DMS79 (cell line): ENCODE results near the gene TBX4.
"Not testable (repeated sequence)": the region's sequence is repeated elsewhere in the genome, so short reads cannot be mapped to it uniquely, and the experiment has no call there.

Experiments used
- DNase-seq: peaks from one replicate; lab custom pipeline; 2025; lab: John Stamatoyannopoulos, UW

TBX4 gene

DNA sequence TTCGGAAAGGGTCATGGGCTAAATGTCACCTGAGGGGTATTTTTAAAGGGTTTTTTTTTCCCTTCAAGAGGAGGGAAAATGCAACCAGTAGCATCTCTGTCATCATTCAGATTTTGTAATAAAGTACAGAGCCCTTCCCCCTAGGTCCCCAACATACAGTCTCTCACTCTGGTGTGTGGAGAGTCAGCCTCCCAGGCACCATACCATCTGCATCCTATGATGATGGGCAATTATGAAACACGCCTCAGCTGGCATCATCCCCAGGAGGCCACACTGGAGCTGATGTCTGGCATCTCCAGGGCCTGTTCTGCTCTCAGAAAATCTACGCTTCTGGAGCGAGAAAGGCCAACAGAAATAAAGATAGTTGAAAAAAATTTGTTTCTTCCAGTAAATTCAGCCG is 32.0 kb downstream of the TBX4 start:
- no peak for DNase-seq

DNA sequence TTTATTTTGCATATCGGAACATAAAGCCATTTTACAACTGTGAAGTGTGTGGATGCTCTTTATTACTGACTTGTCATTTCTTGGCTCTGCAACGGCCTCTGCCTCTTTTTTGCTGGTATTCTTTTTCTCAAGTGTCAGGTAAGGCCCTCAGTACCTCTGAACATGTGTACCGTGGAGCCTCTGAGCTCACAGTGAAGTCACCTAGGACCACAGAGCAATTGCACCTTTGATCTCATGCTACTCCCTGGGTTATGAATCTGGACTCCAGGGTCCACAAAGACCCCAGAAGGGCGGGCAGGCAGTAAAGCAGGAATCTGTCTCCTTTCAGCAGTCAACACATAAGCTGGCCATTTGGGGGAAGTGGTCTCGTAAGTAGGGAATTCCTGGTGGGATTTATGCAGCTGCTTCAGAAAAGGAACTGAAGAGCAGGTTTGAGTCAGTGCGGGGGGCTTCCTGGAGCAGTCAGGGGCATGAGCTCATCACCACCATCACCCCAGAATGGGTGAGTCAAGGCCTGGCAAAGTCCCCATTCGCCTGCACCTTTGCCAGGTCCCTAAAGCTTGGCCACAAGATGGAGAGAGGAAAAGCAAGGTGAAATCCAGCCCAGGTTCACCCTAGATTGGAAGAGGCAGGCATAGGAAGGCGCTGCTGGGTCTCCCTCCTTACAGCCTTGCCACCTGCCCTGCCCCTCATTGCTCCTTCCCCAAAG is 33.0 kb downstream of the TBX4 start:
- DNase-seq, result no peak

DNA sequence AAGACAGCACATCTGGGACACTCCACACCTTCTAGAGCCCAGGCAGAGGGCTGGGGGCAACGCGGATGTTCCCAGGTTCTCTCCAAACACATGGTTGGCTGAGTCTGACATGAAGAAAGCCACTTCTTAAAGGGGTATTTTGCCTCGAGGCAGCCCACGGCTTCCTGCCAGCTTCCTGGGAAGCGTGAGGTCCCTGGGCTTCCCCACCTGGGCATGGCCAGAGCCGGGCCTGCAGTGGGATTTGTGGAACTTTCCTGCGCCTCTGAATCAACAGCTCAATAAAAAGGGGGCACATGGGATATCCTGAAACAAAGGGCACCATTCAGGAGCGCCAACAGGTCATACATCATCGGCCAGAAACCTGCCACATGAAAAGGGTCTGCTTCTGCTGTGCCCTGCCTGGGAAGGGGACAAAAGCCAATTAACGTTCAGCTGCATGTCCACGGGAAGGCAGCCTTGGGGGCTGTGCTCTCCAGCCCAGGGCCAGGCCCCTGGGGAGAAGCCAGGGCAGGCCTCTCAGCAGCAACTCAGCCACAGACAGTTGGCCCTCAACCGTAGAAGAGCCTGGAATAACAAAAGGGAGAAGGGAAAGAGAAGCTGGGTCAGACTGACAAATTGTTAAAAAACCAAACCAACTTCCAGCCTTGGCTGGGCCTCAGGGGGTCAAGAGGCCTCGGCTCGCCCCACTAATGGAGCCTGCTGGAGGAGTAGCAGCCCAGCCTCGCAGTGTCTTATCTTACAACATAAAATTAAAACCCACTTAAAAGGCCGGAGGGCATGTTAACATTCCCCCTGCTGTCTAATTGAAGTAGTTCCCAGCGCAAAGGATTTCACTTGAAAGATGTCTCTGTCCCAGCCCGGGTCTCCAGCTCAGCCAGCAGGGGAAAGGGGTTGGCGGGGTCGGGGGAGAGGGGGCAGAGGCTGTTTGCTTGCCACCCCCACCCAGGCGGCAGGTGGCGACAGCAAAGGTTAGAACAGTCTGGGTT is 34.2 kb downstream of the TBX4 start:
- peak; percentile 44 for DNase-seq

DNA sequence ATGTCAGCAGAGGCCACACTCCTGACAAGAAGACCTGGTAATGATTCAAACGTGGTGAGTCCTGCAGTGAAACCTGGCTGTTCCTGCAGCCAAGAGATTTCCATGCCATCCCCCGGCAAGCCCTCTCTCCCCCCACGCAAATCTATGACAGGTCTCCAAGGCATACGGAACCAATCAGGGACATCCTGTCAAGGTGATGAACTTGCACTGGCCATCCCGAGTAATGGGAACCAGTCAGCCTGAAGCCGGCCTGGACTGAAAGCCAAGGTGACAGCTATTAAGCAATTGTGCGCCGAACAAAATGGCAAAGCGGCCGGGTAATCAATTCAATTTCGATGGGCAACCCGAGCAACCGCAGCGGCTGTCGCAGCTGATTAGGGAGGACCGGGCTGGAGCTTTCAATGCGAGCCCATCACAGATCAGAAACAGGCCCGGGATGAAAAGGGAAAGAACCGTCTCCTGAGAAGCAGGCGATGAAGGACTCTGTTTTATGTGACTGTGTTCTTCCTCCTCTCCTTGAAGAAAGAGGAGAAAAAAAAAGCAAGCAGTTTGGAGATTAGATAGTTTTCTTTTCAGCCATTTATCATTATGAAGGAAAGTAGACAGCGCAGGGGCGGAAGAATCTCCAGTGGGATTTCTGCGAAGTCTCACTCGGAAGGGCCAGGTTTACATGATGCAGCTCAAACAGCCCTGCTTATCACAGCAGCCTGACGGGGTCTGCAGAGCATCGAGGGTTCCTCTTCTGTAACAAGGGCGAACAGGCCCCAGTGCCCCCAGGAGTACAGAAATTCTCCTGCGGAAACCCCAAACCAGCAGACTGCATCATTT is 35.2 kb downstream of the TBX4 start:
- no peak for DNase-seq

DNA sequence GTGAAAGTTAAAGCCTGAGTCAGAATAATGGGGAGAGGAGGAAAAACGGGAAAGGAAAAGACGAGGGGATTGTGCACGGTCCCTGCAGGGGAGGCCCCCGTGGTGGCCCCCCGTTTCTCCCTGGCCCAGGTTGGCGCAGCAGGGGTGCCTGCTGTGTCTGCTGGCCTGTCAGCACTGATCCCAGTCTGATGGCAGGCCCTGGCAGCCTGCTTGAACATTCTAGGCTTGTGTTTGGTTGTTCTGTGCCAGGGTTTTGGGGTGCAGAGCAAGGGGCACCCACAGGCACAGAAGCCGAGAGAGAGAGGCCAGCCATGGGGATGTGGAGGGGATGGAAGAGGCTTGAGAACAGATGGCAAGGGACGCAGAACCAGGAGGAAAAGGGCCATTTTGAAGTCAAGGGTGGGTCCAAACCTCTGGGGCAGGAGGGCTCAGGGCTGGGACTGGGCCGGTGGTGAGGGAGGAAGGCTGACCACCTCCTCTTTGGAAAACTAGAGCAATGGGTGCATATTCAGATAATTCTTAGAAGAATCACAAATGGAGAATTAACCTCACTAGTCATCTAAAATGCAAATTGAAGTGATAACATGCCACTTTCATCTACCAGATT is 35.9 kb downstream of the TBX4 start:
- no peak for DNase-seq

DNA sequence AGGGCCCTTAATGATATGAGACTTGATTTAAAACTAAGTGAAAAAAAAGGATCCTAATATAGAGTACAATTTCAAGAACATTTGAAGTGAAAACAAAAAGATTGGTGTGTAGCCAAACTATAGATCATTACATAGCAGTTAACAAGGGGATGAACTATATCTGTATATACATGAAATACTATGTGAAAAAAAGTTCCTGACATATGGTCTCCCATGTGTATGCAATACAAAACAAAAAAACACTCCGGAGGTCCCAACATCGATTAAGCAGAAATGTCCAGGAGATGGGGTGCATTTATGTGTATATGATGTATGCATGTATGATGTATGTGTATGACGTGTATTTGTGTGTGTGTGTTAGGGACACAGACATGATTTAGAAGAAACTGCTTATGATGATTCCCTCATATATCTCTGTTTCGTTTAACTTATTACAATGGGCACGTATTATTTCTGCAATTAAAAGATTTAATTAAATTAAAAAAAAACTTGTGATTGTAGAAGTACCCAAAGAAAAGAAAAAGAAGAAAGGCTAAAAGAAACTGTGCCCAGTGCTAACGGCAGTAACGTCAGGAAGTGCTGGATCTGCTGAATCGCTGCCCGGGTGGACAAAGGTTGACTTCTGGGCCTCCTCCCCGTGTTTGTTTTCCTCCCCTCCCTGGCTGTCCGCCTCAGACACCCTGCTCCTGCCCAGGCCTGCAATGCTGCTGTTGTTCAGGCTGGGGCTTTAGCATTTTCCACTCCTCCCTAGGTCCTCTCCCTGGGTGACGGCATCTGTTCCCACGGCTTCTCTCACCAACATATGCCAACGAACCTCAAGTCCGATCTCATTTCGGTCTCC is 36.9 kb downstream of the TBX4 start:
- no peak for DNase-seq

DNA sequence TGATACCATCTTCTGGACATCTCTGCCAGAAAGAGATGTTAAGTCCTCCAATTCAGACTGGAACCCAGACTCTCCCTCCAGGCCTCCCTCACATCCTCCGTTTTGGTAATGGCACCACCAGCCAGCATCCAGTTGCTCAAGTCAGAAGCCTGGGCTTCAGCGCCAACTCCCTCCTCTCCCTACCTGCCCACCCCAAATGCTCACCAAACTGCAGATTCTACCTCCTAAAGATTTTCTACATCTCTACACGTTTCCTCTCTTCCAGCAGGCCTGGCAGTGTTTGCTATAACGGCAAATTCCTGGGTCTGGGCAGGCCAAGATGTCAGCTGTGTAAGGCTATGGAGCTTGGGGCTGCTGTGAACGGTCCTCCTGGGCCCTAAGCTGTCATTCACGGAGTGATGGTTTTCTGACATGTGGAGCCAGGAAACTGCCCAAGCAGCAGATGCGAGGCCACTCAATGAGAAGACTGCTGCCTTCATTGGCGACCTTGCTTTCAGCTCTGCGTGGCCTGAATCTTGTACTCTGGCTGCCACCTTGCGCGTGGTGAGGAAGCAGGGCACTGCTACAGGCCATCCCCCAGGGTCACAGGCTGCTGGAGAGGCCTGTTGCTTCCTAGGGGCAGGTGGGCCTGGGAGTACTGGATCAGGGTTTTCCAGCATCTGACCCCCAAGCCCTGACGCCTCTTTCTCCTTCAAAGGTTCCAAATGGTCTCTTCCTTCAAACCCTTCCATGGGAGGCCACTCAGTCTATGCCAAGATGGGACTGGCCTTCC is 37.7 kb downstream of the TBX4 start:
- DNase-seq, result no peak

DNA sequence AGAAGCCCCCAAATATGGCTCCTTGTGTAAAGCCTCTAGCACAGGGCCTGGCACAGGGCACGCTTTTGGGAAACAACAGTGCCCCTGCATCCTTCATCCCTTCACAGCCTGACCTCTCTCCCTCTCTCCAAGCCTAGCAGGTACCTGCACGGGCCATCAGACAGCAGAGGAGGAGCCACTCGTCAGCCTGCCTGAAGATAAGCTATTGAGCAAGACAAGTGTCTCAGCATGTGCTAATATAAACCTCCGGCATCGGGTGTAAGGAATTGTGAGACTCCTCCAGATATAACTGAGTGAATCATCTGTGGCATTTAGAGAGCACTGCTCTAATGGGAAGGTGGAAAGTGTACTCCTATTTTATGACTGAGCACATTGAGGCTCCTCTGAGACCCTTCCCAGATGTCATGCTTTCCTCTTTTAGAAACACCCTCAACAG is 38.3 kb downstream of the TBX4 start:
- no peak for DNase-seq

DNA sequence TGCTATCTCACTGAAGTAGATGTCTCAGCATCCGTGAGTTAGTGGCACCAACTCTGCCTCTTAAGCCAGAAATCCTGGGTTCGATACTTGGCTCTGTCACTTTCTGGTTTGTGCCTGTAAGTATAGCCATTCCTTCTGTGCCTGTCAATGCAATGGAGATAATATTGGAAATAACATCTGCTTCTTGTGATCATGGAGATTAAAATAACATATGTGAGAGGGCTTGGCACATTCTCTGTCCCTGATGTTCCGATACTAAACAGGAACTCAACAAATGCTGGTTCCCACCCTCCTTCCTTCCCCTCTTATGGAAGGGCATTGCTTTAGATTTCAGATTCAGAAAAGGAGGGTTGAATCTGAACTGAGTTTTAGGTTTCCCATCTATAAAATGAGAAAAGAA is 39.8 kb downstream of the TBX4 start:
- DNase-seq, result no peak

DNA sequence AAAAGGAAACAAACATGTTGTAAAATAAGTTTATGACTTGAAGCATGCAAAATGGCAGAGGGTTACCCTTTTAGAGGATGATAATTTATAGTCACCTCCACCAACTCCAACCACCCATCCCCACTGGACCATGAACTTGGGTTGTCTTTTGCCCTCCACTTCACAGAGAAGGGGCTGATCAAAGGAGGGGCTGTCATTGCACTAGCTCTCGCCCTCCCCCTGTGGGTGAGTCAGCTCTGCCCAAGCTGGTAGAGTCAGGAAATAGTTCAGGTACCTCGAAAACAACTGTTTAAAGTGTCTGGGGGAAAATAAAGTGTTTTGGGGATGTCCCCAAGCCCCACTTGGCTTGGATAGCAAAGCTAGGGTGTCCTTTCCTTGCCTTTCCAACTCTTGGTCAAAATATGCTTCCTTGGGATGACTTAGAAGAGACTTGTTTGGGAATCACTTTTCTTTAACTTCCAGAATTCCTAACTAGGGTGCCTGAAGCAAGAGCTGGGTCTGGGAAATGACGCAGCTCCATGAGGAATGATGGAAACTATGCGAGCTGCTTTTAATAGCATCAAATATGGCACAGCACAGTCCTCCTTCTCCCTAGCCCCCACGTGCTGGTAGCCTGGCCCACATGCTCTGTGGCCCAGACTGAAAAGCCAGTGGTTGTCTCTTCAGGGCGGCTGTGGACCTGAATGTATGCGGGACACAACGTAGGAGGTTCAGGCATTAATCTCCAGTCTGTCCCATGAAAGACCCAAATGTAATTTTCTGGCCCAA is 40.7 kb downstream of the TBX4 start:
- no peak for DNase-seq

DNA sequence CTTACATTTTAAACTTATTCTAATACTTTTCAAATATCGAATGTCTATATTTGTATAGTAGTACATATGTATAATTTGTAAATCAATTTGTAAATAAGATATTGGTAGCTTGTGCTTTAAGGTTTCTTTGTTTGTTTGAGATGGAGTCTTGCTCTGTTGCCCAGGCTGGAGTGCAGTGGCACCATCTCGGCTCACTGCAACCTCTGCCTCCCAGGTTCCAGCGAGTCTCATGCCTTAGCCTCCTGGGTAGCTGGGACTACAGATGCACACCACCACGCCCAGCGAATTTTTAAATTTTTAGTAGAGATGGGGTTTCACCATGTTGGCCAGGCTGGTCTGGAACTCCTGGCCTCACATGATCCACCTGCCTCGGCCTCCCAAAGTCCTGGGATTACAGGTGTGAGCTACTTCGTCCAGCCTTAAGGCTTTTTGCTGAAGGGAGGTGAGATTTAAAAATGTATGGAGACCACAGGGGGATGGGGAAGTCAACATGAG is 41.7 kb downstream of the TBX4 start:
- not testable (repeated sequence) for DNase-seq

DNA sequence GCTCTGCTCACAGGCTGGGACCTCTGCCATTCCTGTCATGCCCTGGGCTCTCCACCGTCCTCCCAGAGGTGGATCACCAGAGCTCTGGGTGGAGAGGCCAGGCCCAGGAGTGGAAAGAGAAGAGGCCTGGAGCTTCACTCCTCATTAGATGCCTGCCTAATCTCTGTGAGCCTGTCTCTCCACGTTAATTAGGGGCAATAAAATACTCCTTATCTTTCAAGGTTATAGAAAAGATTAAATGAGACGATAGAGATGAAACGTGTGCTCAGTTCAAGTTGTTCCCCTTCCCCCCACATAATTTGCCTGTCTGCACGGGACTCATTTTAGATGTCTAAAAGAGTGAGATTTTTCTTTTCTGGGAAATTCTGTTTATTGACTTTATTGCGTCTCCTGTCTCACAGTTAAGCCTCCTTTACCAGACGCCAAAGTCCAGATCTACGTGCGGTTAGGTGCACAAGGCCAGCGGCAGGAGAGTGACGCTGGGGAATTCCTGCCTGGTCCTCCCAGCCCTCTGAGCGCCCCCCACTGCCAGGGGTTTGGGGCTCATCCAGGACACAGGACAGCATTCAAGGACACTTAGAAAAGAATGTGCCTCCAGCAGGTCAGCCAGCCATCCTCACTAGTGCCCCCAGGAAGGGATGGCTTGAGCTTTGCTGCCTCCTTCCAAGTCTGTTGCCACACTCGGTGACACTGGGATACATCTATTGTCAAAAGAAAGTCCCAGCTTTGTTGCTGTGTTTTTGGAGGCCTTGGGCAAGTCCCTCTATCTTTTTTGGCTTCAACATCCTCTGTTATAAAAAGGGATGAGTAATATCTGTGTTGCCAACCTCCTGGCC is 42.3 kb downstream of the TBX4 start:
- DNase-seq, result no peak

DNA sequence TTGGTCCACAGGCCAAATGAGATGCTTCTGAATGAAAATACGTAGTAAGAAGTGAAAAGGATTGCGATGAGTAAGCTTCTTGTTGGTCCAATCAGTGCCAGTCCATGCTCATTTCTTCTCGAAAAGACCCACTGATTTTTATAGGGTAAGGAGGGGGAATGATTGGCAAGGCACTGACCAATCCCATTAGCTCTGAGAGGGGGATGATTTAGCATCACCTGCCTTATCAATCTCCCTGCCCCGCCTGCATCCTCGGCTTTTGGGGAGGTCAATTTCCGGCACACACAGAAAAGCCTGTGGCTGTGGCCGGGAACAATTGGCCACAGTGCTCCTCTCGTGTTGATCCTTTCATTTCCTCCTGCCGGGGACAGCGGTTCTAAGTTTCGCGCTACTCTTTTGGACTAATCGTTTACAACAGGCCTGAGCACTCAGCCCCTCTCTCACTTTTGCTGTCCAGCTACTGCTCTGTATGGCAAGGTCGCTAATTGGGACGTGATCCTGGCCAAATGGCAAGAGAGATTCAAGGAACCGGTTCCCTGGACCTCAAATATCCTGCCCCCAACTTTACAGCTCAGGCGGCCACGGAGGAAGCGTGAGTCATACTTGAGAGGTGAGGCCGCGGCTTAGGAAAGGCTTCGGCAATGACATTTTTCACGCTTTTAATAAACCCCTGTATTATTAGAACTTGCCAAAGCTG is 43.1 kb downstream of the TBX4 start:
- DNase-seq, result no peak

DNA sequence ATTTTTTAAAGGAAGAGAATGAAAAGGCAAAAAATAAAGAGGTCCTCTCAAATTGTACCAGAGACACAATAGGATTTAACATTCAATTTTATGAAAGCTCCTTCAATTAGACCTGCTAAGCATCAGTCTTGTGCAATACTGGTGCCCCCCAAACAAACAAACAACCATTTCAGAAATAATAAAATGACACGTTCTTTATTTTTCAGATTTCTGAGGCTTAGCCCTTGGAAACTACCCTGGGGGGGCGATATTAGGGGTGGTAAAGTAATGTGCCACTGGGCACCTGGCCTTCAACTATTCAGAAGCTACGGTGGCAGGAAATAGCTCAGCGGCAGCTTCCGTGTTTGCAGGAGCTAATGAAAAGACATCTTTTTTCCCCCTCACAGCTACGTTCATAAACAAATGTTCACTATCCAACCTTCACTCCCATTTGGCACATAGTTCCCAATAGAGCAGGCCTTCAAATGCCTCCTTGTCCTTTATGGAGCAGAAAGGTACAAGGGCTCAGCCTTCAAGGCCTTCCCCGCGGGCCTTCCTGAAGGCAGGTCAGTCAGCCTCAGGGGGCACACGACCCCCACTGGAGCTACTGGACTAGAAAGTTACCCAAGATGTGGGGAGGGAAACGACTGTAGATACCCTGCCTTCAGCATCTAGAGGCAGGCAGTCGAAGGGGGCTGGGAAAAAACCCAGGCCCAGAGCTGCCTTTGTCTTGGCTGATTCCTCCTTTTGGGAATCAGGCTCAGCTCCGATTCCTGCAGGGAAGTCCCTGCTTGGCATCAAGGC is 44.1 kb downstream of the TBX4 start:
- DNase-seq, result no peak

DNA sequence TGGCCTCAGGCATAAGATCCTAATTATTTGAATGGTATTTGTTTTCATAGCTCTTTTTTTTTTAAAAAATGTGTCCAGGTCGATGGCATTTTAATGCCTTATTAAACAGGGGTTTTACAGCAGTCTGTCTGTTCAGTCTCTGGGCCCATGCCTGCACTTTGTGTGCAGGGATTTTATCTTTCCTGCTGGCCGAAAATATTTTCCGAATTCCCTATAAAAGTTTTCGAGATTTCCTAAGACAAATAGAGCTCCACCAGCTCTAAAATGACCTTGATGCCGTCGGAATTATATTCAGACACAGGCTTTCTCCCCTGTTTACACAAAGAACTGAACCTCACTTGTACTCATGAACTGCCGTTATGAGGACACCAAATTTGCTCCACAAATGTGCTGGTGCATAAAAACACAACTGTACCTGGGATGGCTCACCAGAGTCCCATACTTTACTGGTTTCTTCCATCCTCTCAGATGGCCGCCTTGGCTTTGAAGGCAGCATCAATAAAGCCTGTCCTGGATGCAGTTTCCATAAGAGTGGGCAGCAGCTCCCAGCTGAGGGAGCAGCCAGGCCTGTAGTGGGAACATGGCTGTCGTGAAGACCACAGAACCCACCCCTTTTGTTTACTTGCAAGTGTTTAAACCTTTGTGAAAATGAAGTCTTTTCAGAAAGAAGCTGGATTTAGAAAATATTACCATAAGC is 44.9 kb downstream of the TBX4 start:
- DNase-seq, result no peak
